ENCODE measurements around the gene SLC22A23.

GRCh38 chr6:3258201-3258600 is 198.6 kb downstream of the SLC22A23 start:
- TF ChIP-seq SP1 (IDR thresholded peaks at IDR 0.05) (no peak), LEF1 (IDR thresholded peaks at IDR 0.05; ENCODE audit: borderline replicate concordance) (no peak), FOXA1 (IDR thresholded peaks at IDR 0.05) (no peak), ZNF384 (IDR thresholded peaks at IDR 0.05) (no peak), FOXM1 (IDR thresholded peaks at IDR 0.05; ENCODE audit: borderline replicate concordance) (no peak), BHLHE40 (IDR thresholded peaks at IDR 0.05; ENCODE audit: borderline replicate concordance) (no peak), FOXK2 (IDR thresholded peaks at IDR 0.05) (no peak), NFRKB (IDR thresholded peaks at IDR 0.05) (no peak), SUZ12 (IDR thresholded peaks at IDR 0.05) (no peak), TARDBP (IDR thresholded peaks at IDR 0.05) (no peak), CTBP1 (IDR thresholded peaks at IDR 0.05; ENCODE audit: borderline replicate concordance) (no peak), ELF4 (IDR thresholded peaks at IDR 0.05) (no peak)
- TF ChIP-seq, protein P1, sequence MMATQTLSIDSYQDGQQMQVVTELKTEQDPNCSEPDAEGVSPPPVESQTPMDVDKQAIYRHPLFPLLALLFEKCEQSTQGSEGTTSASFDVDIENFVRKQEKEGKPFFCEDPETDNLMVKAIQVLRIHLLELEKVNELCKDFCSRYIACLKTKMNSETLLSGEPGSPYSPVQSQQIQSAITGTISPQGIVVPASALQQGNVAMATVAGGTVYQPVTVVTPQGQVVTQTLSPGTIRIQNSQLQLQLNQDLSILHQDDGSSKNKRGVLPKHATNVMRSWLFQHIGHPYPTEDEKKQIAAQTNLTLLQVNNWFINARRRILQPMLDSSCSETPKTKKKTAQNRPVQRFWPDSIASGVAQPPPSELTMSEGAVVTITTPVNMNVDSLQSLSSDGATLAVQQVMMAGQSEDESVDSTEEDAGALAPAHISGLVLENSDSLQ (IDR thresholded peaks at IDR 0.05), result no peak

Data from HEK293T (cell line).